C4-2B (cell line): ENCODE data around the gene BRD1.

ENCODE experiments used
- CTCF ChIP-seq: fragments of 450-650 bp; conservative IDR thresholded peaks from 2 replicates; pipeline ENCODE4 v1.5.1; 2017; ENCODE audit warnings: mild to moderate bottlenecking
- ZFX ChIP-seq: fragments of 450-650 bp; IDR thresholded peaks from 2 replicates; pipeline ENCODE4 v1.6.1; 2017

GRCh38 chr22:49755631-49756001, 72.1 kb downstream of the BRD1 start:
- TF ChIP-seq CTCF = no peak
- no peak for TF ChIP-seq ZFX
